ENCODE results near the gene COL4A1.

COL4A1 gene

DNA sequence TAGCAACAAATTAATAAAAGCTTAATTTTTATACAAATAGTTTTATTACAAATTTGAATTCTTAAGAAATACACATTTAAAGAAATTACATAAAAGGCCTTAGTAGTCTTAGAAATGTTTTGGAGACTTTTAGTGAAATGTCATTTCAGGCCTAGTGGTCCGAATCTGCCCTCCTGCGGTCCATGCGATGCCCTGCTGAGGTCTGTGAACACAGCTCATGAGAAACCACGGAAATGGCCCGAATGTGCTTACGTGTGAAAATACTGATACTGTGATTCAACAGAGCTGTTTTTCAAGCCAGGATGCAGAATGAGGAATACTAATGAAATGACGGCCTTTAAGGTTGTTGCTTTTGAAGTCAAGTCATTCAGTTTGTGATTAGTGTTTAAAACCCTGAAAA is 157.9 kb downstream of the COL4A1 start:
- no peak overlapping the region for H3K4me2 ChIP-seq (ENCODE audit: low read depth, low read length)
- H2AFZ ChIP-seq (ENCODE audit: low read length) = no peak overlapping the region
- DNase-seq = no peak
- no peaks in the 10 kb centered on the region for H3K36me3 ChIP-seq (replicated peaks; ENCODE audit: insufficient read depth, low read length)
- TF ChIP-seq EZH2phosphoT487 (IDR thresholded peaks at IDR 0.05; ENCODE audit: low read length) = no peak
- TF ChIP-seq EZH2 (optimal IDR thresholded peaks at IDR 0.05; ENCODE audit: low read depth, low read length) = no peak
- TF ChIP-seq, protein P1, sequence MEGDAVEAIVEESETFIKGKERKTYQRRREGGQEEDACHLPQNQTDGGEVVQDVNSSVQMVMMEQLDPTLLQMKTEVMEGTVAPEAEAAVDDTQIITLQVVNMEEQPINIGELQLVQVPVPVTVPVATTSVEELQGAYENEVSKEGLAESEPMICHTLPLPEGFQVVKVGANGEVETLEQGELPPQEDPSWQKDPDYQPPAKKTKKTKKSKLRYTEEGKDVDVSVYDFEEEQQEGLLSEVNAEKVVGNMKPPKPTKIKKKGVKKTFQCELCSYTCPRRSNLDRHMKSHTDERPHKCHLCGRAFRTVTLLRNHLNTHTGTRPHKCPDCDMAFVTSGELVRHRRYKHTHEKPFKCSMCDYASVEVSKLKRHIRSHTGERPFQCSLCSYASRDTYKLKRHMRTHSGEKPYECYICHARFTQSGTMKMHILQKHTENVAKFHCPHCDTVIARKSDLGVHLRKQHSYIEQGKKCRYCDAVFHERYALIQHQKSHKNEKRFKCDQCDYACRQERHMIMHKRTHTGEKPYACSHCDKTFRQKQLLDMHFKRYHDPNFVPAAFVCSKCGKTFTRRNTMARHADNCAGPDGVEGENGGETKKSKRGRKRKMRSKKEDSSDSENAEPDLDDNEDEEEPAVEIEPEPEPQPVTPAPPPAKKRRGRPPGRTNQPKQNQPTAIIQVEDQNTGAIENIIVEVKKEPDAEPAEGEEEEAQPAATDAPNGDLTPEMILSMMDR (IDR thresholded peaks at IDR 0.05; ENCODE audit: low read length) = no peak
- no peak overlapping the region for H3K4me3 ChIP-seq (ENCODE audit: low read length)
- H3K9me2 ChIP-seq (replicated peaks; ENCODE audit: insufficient read depth, low read length) = no peaks in the 10 kb centered on the region
- H4K20me1 ChIP-seq (ENCODE audit: insufficient read depth, low read length) = no peaks in the 10 kb centered on the region
- no peaks in the 10 kb centered on the region for H3K9me3 ChIP-seq (replicated peaks; ENCODE audit: insufficient read depth, low read length)
- no peaks in the 10 kb centered on the region for H3K4me1 ChIP-seq (ENCODE audit: low read length)
- no peak overlapping the region for H3K27ac ChIP-seq (ENCODE audit: low read length)
- H3F3A ChIP-seq (ENCODE audit: insufficient read depth, low read length) = no peaks in the 10 kb centered on the region
- H3K9ac ChIP-seq (ENCODE audit: low read length) = no peak overlapping the region
- H3K27me3 ChIP-seq (replicated peaks; ENCODE audit: insufficient read depth, low read length) = no peaks in the 10 kb centered on the region
- no peaks in the 10 kb centered on the region for H3K79me2 ChIP-seq (ENCODE audit: low read length)

DNA sequence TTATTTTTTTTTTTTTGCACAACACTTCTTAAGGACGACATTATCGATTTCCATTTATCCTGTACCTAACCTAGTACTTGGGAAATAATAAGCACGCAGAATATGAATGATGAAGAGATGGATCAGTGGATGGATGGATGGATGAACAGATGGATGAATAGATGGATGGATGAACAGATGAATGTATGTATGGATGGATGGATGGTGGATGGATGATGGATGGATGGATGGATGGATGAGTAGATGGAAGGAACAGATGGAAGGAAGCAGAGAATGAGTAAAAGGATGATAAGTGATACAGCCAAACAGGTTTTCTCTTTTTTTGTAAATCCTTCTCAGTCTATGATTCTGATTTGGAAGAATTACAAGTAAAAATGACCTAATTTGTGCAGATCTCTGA is 166.9 kb downstream of the COL4A1 start:
- H3K27ac ChIP-seq (ENCODE audit: low read length) = no peak overlapping the region
- no peak overlapping the region for H2AFZ ChIP-seq (ENCODE audit: low read length)
- no peak for TF ChIP-seq EZH2 (optimal IDR thresholded peaks at IDR 0.05; ENCODE audit: low read depth, low read length)
- TF ChIP-seq EZH2phosphoT487 (IDR thresholded peaks at IDR 0.05; ENCODE audit: low read length) = no peak
- TF ChIP-seq, protein P1 (IDR thresholded peaks at IDR 0.05; ENCODE audit: low read length) = no peak
- no peak for DNase-seq
- H3K4me2 ChIP-seq (ENCODE audit: low read depth, low read length) = no peak overlapping the region
- no peaks in the 10 kb centered on the region for H3K27me3 ChIP-seq (replicated peaks; ENCODE audit: insufficient read depth, low read length)
- no peaks in the 10 kb centered on the region for H3K9me3 ChIP-seq (replicated peaks; ENCODE audit: insufficient read depth, low read length)
- peaks cover 5% of the 10 kb centered on the region for H3K4me1 ChIP-seq (ENCODE audit: low read length)
- H3K79me2 ChIP-seq (ENCODE audit: low read length) = no peaks in the 10 kb centered on the region
- H3K9me2 ChIP-seq (replicated peaks; ENCODE audit: insufficient read depth, low read length) = no peaks in the 10 kb centered on the region
- no peaks in the 10 kb centered on the region for H3K36me3 ChIP-seq (replicated peaks; ENCODE audit: insufficient read depth, low read length)
- H3F3A ChIP-seq (ENCODE audit: insufficient read depth, low read length) = peaks cover 18% of the 10 kb centered on the region
- H3K4me3 ChIP-seq (ENCODE audit: low read length) = no peak overlapping the region
- no peak overlapping the region for H3K9ac ChIP-seq (ENCODE audit: low read length)
- H4K20me1 ChIP-seq (ENCODE audit: insufficient read depth, low read length) = no peaks in the 10 kb centered on the region

DNA sequence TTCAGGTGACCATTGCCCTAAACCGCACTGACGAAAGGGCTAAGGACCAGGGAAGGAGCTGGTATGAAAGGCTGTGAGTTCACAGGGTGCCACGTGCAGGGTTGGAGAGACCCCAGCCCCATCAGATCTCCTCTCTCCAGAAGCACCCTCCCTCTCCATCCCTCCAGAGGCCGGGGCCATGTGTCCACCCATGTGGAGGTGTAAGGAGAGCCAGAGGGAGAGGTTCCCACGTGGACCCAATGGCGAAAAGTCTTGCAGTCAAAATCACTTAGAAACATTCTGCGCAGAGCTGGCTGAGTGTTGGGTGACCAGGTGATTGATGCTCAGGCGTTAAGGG is 168.3 kb downstream of the COL4A1 start:
- H3K9ac ChIP-seq (ENCODE audit: low read length) = peak overlapping the region; percentile 66

More for the DNA sequence above, 168.3 kb downstream of the COL4A1 start:
- Histone ChIP-seq H3K27me3 (replicated peaks; ENCODE audit: insufficient read depth, low read length) (no peaks in the 10 kb centered on the region), H3K27ac (ENCODE audit: low read length) (peak overlapping the region; percentile 92), H3K79me2 (ENCODE audit: low read length) (no peaks in the 10 kb centered on the region), H3K36me3 (replicated peaks; ENCODE audit: insufficient read depth, low read length) (no peaks in the 10 kb centered on the region), H3K9me2 (replicated peaks; ENCODE audit: insufficient read depth, low read length) (no peaks in the 10 kb centered on the region), H3F3A (ENCODE audit: insufficient read depth, low read length) (peaks cover 18% of the 10 kb centered on the region), H3K4me2 (ENCODE audit: low read depth, low read length) (peak overlapping the region; percentile 65), H3K9me3 (replicated peaks; ENCODE audit: insufficient read depth, low read length) (no peaks in the 10 kb centered on the region), H4K20me1 (ENCODE audit: insufficient read depth, low read length) (no peaks in the 10 kb centered on the region), H3K4me3 (ENCODE audit: low read length) (peak overlapping the region; percentile 65), H2AFZ (ENCODE audit: low read length) (peak overlapping the region; percentile 63), H3K4me1 (ENCODE audit: low read length) (peaks cover 5% of the 10 kb centered on the region)
- TF ChIP-seq EZH2phosphoT487 (IDR thresholded peaks at IDR 0.05; ENCODE audit: low read length) (no peak), EZH2 (optimal IDR thresholded peaks at IDR 0.05; ENCODE audit: low read depth, low read length) (no peak)
- TF ChIP-seq, protein P1 (IDR thresholded peaks at IDR 0.05; ENCODE audit: low read length) = no peak
- DNase-seq = peak; percentile 14

Data from MM.1S (cell line).